Natural killer cell (primary cell): Measurements from ENCODE around the gene OTOF. TPM values are rescaled to one million over a fixed set of nuclear protein-coding genes. Genes with fewer than 3 reads are reported as not detected.

Source experiments
- ATAC-seq, 3 donors: fragments of 150-1000 bp in 2 of 3; fragments of 200-7000 bp in 1 of 3; cut with Tn5 transposase; 1 replicate in 1 of 3; 2 replicates in 2 of 3; pipeline ENCODE4 v1.10.0; 2021; ENCODE audit warnings: mild to moderate bottlenecking in 2 of 3, moderate library complexity in 2 of 3
- DNase-seq, 2 donors: peaks; one replicate each; pipeline versions ENCODE4 v3.0.0 to v3.0.0-alpha.2; 2013 to 2021; ENCODE audit warnings: mixed read lengths in 1 of 2
- H3K27ac ChIP-seq: one replicate; pipeline ENCODE4 v1.5.1; 2013; ENCODE audit warnings: mild to moderate bottlenecking, low read length
- H3K27me3 ChIP-seq: one replicate; pipeline ENCODE4 v1.6.1; 2013; ENCODE audit warnings: low read length; ENCODE audit not compliant: control insufficient read depth, insufficient read depth
- H3K36me3 ChIP-seq: one replicate; pipeline ENCODE4 v1.6.1; 2013; ENCODE audit warnings: low read length; ENCODE audit not compliant: control insufficient read depth, insufficient read depth
- H3K4me1 ChIP-seq: one replicate; pipeline ENCODE4 v1.6.1; 2013; ENCODE audit warnings: low read length; ENCODE audit not compliant: control insufficient read depth, insufficient read depth
- H3K4me3 ChIP-seq: one replicate; pipeline ENCODE4 v1.5.1; 2013; ENCODE audit warnings: low read length
- H3K9me3 ChIP-seq: one replicate; pipeline ENCODE4 v1.6.1; 2013; ENCODE audit warnings: low read length; ENCODE audit not compliant: control insufficient read depth, insufficient read depth
- H3K27ac Mint-ChIP-seq, 2 donors: one replicate each; pipeline ENCODE4 v1.8.0; 2022; ENCODE audit warnings: mild to moderate bottlenecking in 2 of 2, mixed read lengths in 2 of 2, moderate library complexity in 1 of 2
- H3K27me3 Mint-ChIP-seq, 2 donors: one replicate each; pipeline ENCODE4 v1.8.0; 2022; ENCODE audit warnings: low read depth in 2 of 2, mixed read lengths in 2 of 2
- H3K36me3 Mint-ChIP-seq: one replicate; pipeline ENCODE4 v1.8.0; 2022; ENCODE audit warnings: mixed read lengths
- H3K4me1 Mint-ChIP-seq, 2 donors: one replicate each; pipeline ENCODE4 v1.8.0; 2022; ENCODE audit warnings: mixed read lengths in 2 of 2
- H3K4me3 Mint-ChIP-seq: one replicate; pipeline ENCODE4 v1.8.0; 2022; ENCODE audit warnings: mild to moderate bottlenecking, moderate library complexity, mixed read lengths
- H3K9me3 Mint-ChIP-seq, 2 donors: one replicate each; pipeline ENCODE4 v1.8.0; 2022; ENCODE audit warnings: mixed read lengths in 2 of 2
- WGBS: methylation state at CpG from one replicate; pipeline ENCODE4 v1.1.7; 2013; ENCODE audit warnings: missing lambda C conversion rate; ENCODE audit not compliant: insufficient coverage; 5-methylcytosine and 5-hydroxymethylcytosine counted together
- intact Hi-C: fragments of 100-400 bp; cut with micrococcal nuclease; formaldehyde crosslinking; loops from one replicate; pipeline ENCODE4 v1.14.2; 2022
- total RNA-seq, 4 donors: library from RNA; stranded (reverse); fragments of 120-200 nt in 1 of 4; gene quantifications; one replicate each; pipeline versions ENCODE4 v1.2.3 to v1.2.4, GENCODE V29; 2013 to 2022
- TF ChIP-seq, protein P1 (sequence below): fragments of 200-600 bp; IDR thresholded peaks from one replicate; pipeline ENCODE4 v1.8.0; 2022; ENCODE audit warnings: antibody characterized with exemption

Gene OTOF
- total RNA-seq, 3 donors from 2014 or later (not counting 1 experiment from before 2014, with no cell fraction given): 0.66 to 3.7 (median 1.4) TPM

DNA sequence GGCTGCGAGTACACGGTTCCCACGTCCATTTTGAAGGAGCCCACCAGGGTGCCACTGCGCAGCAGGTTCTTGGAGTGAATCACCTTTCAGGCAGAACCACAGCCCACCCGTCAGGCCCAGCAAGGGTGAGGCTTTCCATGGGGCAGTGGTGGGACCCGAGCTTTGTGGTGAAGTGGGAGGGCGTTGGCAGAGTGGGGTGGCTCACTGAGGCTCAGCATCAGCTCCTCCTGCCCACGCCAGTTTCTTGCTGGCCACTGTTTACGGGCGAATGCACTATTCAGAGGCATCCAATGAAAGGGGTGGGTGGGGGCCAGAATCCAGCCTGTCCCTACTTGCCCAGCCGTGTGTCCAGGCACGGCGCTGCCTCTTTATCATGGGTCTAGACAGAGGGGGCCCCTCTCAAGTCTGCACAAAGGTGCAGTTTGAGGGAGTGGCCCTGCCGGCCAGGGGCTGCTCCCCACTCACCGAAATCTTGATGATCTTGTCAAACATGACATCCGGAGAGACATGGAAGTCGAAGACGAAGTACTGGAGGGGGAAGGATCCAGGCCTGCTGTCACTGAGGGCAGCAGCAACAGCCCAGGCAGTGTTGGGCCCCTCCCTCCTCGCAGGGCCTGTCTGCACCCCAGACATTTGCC lies 11.4 kb upstream of the OTOF start:
- H3K4me3 ChIP-seq: no peak overlapping the region
- no peaks in the 10 kb centered on the region for H3K9me3 ChIP-seq
- no peaks in the 10 kb centered on the region for H3K9me3 Mint-ChIP-seq
- no peaks in the 10 kb centered on the region for H3K36me3 ChIP-seq
- H3K27me3 Mint-ChIP-seq: no peaks in the 10 kb centered on the region
- H3K27ac ChIP-seq: no peak overlapping the region
- H3K36me3 Mint-ChIP-seq: no peaks in the 10 kb centered on the region
- no peaks in the 10 kb centered on the region for H3K4me1 Mint-ChIP-seq
- ATAC-seq (no peak), DNase-seq (no peak)
- H3K27ac Mint-ChIP-seq: no peak overlapping the region
- TF ChIP-seq, protein P1, sequence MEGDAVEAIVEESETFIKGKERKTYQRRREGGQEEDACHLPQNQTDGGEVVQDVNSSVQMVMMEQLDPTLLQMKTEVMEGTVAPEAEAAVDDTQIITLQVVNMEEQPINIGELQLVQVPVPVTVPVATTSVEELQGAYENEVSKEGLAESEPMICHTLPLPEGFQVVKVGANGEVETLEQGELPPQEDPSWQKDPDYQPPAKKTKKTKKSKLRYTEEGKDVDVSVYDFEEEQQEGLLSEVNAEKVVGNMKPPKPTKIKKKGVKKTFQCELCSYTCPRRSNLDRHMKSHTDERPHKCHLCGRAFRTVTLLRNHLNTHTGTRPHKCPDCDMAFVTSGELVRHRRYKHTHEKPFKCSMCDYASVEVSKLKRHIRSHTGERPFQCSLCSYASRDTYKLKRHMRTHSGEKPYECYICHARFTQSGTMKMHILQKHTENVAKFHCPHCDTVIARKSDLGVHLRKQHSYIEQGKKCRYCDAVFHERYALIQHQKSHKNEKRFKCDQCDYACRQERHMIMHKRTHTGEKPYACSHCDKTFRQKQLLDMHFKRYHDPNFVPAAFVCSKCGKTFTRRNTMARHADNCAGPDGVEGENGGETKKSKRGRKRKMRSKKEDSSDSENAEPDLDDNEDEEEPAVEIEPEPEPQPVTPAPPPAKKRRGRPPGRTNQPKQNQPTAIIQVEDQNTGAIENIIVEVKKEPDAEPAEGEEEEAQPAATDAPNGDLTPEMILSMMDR: no peak
- H3K4me1 ChIP-seq: no peaks in the 10 kb centered on the region
- H3K27me3 ChIP-seq: no peaks in the 10 kb centered on the region
- intact Hi-C loops: no loop called here
- H3K4me3 Mint-ChIP-seq: no peak overlapping the region
- WGBS: 89% methylated on average over 19 of the region's 19 CpGs

GRCh38 chr2:26488463-26489212 lies 10.7 kb upstream of the OTOF start:
- 92% methylated on average over 20 of the region's 20 CpGs for WGBS
- DNase-seq (no peak), ATAC-seq (no peak)
- no peaks in the 10 kb centered on the region for H3K36me3 ChIP-seq
- Mint-ChIP-seq H3K36me3 (no peaks in the 10 kb centered on the region), H3K4me3 (no peak overlapping the region), H3K4me1 (no peaks in the 10 kb centered on the region), H3K27ac (no peak overlapping the region), H3K27me3 (no peaks in the 10 kb centered on the region), H3K9me3 (no peaks in the 10 kb centered on the region)
- intact Hi-C loops: no loop called here
- TF ChIP-seq, protein P1: no peak
- no peaks in the 10 kb centered on the region for H3K9me3 ChIP-seq
- no peaks in the 10 kb centered on the region for H3K27me3 ChIP-seq
- H3K27ac ChIP-seq: no peak overlapping the region
- no peak overlapping the region for H3K4me3 ChIP-seq
- no peaks in the 10 kb centered on the region for H3K4me1 ChIP-seq

DNA sequence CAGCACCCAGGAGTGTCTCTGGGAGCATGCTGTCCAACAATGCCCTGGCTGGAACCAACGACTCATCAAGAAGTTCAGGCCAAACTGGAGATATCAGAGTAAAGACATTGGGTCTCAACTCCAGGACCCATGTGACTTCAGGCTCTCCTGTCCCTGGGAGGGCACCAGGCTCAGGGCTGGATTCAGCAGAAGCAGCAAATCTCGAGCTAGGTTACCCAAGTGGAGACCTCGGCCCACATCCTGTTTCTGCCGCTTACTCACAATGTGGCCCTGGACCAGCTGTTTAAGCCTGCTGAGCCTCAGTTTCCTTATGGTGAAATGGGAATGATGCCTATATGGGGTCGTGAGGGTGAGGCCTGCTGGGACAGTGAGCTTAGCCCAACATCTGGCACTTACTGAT lies 9.3 kb upstream of the OTOF start:
- H3K9me3 Mint-ChIP-seq: no peaks in the 10 kb centered on the region
- 55% methylated on average over 5 of the region's 5 CpGs for WGBS
- no peak for ATAC-seq
- intact Hi-C loops: no loop called here
- Histone ChIP-seq H3K4me3 (no peak overlapping the region), H3K27me3 (no peaks in the 10 kb centered on the region), H3K9me3 (no peaks in the 10 kb centered on the region), H3K27ac (no peak overlapping the region), H3K36me3 (no peaks in the 10 kb centered on the region), H3K4me1 (no peaks in the 10 kb centered on the region)
- no peak for DNase-seq
- no peaks in the 10 kb centered on the region for H3K4me1 Mint-ChIP-seq
- H3K27ac Mint-ChIP-seq: no peak overlapping the region
- no peak overlapping the region for H3K4me3 Mint-ChIP-seq
- TF ChIP-seq, protein P1: no peak
- H3K27me3 Mint-ChIP-seq: no peaks in the 10 kb centered on the region
- no peaks in the 10 kb centered on the region for H3K36me3 Mint-ChIP-seq
